CD4-positive, alpha-beta memory T cell (primary cell): ENCODE results near the gene ANKRD17. TPM values are rescaled to one million over a fixed set of nuclear protein-coding genes. Genes with fewer than 3 reads are reported as not detected.
A peak's percentile ranks its signal among the peaks of the same experiment; 100 is the strongest.

Experiments
- CTCF ChIA-PET: fragments of 350-600 bp; sonication (Branson Sonifier 250); formaldehyde crosslinking; loops from one replicate; lab custom pipeline; 2021; ENCODE audit warnings: inconsistent platforms; ENCODE audit not compliant: partially characterized antibody; lab: Charles Lee
- POLR2A ChIA-PET: fragments of 350-600 bp; sonication (Branson Sonifier 250); formaldehyde crosslinking; loops from one replicate; lab custom pipeline; 2021; ENCODE audit not compliant: partially characterized antibody; lab: Charles Lee
- DNase-seq, 5 donors: peaks; one replicate each; pipeline versions ENCODE4 v3.0.0 to v3.0.0-alpha.2; 2020 to 2022; ENCODE audit warnings: mixed read lengths in 1 of 5
- H3K27ac ChIP-seq: one replicate; pipeline ENCODE4 v1.7.0; 2013; ENCODE audit warnings: low read depth, low read length
- H3K27me3 ChIP-seq: 2 replicates; pipeline ENCODE4 v1.7.0; 2013; ENCODE audit warnings: mild to moderate bottlenecking, low read length, moderate library complexity; ENCODE audit not compliant: insufficient read depth
- H3K36me3 ChIP-seq: 2 replicates; pipeline ENCODE4 v1.7.0; 2013; ENCODE audit warnings: mild to moderate bottlenecking, low read length, moderate library complexity; ENCODE audit not compliant: insufficient read depth
- H3K4me1 ChIP-seq: 2 replicates; pipeline ENCODE4 v1.7.0; 2013; ENCODE audit warnings: mild to moderate bottlenecking, low read length, moderate library complexity; ENCODE audit not compliant: insufficient read depth
- H3K4me3 ChIP-seq, 2 donors: one replicate each; pipeline ENCODE4 v1.7.0; 2013; ENCODE audit warnings: low read length in 2 of 2, mild to moderate bottlenecking in 1 of 2
- H3K9me3 ChIP-seq, 2 donors: one replicate each; pipeline ENCODE4 v1.7.0; 2013; ENCODE audit warnings: low read length in 2 of 2, control low read depth in 1 of 2; ENCODE audit not compliant: control insufficient read depth in 1 of 2
- H3K27ac Mint-ChIP-seq, 7 donors: one replicate each; pipeline ENCODE4 v1.8.0; 2020 to 2021; ENCODE audit warnings: mixed read lengths in 7 of 7, mild to moderate bottlenecking in 6 of 7, inconsistent platforms in 3 of 7, moderate library complexity in 3 of 7
- H3K27me3 Mint-ChIP-seq, 2 donors: one replicate each; pipeline ENCODE4 v1.8.0; 2020 to 2021; ENCODE audit warnings: mixed read lengths in 2 of 2
- H3K36me3 Mint-ChIP-seq, 2 donors: one replicate each; pipeline ENCODE4 v1.8.0; 2020 to 2021; ENCODE audit warnings: mixed read lengths in 2 of 2, inconsistent platforms in 1 of 2, mild to moderate bottlenecking in 1 of 2
- H3K4me1 Mint-ChIP-seq, 4 donors: one replicate each; pipeline ENCODE4 v1.8.0; 2020 to 2021; ENCODE audit warnings: mixed read lengths in 4 of 4, mild to moderate bottlenecking in 1 of 4
- H3K4me3 Mint-ChIP-seq, 8 donors: one replicate each; pipeline ENCODE4 v1.8.0; 2020 to 2021; ENCODE audit warnings: mixed read lengths in 8 of 8, mild to moderate bottlenecking in 7 of 8, moderate library complexity in 6 of 8, inconsistent platforms in 3 of 8
- H3K9me3 Mint-ChIP-seq, 8 donors: one replicate each; pipeline ENCODE4 v1.8.0; 2020 to 2021; ENCODE audit warnings: mixed read lengths in 8 of 8, mild to moderate bottlenecking in 5 of 8, inconsistent platforms in 3 of 8, moderate library complexity in 1 of 8
- intact Hi-C: fragments of 100-400 bp; cut with micrococcal nuclease; formaldehyde crosslinking; loops from one replicate; pipeline ENCODE4 v1.15.1; 2023
- polyA plus RNA-seq, 2 donors: library from polyadenylated mRNA; unstranded; fragments of 300-500 nt; fragmentation: Illumina TruSeq; gene quantifications; one replicate each; pipeline ENCODE4 v1.2.3, GENCODE V29; 2021
- total RNA-seq, 2 experiments: library from RNA; stranded (reverse); gene quantifications; one replicate each; pipeline ENCODE4 v1.2.3, GENCODE V29; 2021

The ANKRD17 gene
- total and polyA plus RNA-seq, 4 experiments from 2014 or later, result 7.9 to 58.7 (median 37.1) TPM

DNA sequence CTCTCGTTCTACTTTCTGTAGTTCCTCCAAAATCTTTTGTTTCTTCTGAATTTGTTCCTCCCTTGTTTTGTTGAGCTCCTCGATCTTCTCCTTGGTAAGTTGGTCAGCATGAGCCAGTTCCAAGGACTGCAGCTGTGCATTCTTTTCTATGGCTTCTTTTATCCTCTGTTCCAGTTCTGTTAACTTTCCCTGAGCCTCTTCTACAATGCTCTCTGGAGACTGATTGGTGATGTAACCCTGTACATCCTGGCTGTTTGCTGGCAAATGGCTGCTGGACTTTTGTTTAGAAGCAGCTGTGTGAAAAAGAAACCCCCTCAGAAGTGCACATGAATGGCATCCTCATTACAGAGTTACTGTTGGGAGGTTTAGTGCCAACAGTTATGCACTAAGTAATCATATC lies 118.6 kb downstream of the ANKRD17 start:
- no peaks in the 10 kb centered on the region for H3K4me1 ChIP-seq
- Mint-ChIP-seq H3K9me3 (no peaks in the 10 kb centered on the region), H3K27ac (peak overlapping the region in 2 of 7 donors; percentile 10 to 84), H3K4me3 (no peak overlapping the region), H3K4me1 (peaks cover 8 to 18% (median 10%) of the 10 kb centered on the region in 4 donors), H3K27me3 (no peaks in the 10 kb centered on the region), H3K36me3 (peaks cover 42 to 62% of the 10 kb centered on the region in 2 donors)
- no peaks in the 10 kb centered on the region for H3K9me3 ChIP-seq
- CTCF ChIA-PET, result interaction anchor here (1.1 to 2.3 kb wide), 2 partner anchors 11 to 117 kb away, joined by 3 to 11 read pairs; no protein-coding TSS in a partner anchor
- no peaks in the 10 kb centered on the region for H3K27me3 ChIP-seq
- H3K36me3 ChIP-seq, result peaks cover 59% of the 10 kb centered on the region
- no peak for DNase-seq
- POLR2A ChIA-PET, result interaction anchor here (0.8 kb wide), 1 partner anchor 118 kb away, joined by 4 read pairs; no protein-coding TSS in a partner anchor
- no peak overlapping the region for H3K4me3 ChIP-seq
- intact Hi-C loops, result loop anchor here (5.0 kb wide), 2 partner anchors 72 to 438 kb away; no protein-coding TSS in a partner anchor
- H3K27ac ChIP-seq, result no peak overlapping the region

DNA sequence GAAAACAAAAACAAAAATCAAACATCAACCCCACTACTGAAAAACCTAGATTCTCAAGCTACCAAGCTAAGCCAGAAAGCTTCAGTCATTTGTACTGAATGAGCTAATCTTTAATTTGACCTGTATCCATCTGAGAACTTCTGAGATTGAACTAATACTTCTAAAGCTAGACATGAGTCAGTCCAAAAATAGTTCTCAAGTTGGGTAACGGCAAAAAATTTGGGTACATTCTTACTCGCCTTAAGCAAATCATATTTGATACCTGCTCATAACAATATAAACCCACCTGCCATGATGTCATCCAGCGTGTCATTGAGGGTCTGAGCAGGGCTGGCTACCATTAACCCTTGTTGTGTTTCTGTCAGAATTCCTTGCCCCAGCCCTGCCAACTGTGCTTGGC lies 119.4 kb downstream of the ANKRD17 start:
- Mint-ChIP-seq H3K27me3 (no peaks in the 10 kb centered on the region), H3K27ac (peak overlapping the region in 4 of 7 donors; percentile 25 to 82 (median 54)), H3K36me3 (peaks cover 44 to 60% of the 10 kb centered on the region in 2 donors), H3K4me3 (no peak overlapping the region), H3K9me3 (no peaks in the 10 kb centered on the region), H3K4me1 (peaks cover 8 to 17% (median 10%) of the 10 kb centered on the region in 4 donors)
- no peak for DNase-seq
- POLR2A ChIA-PET, result interaction anchor here (0.8 kb wide), 1 partner anchor 118 kb away, joined by 4 read pairs; no protein-coding TSS in a partner anchor
- no peaks in the 10 kb centered on the region for H3K9me3 ChIP-seq
- H3K27me3 ChIP-seq, result no peaks in the 10 kb centered on the region
- intact Hi-C loops, result no loop called here
- peaks cover 56% of the 10 kb centered on the region for H3K36me3 ChIP-seq
- CTCF ChIA-PET, result interaction anchor here (1.1 to 2.3 kb wide), 2 partner anchors 11 to 118 kb away, joined by 3 to 11 read pairs; no protein-coding TSS in a partner anchor
- no peak overlapping the region for H3K27ac ChIP-seq
- no peak overlapping the region for H3K4me3 ChIP-seq
- H3K4me1 ChIP-seq, result no peaks in the 10 kb centered on the region

DNA sequence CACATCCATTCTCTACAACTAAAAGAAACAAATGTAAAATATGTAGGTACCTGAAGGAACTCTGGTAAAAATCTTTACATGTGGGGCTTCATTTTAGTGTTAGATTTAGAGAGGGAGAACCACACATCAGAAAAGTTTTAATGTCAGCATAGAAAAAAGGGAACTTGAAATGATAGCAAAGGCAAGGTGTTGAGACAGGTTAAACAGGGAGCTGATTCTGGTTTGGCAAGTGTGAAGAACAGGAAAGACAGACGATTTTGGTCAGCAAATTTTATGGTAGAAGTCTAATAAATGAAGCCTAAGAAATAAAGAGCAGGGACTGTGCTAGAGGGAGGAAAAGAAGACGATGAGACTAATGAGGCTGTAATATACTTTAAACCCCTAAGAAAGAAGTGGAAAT lies 121.5 kb downstream of the ANKRD17 start:
- Mint-ChIP-seq H3K27ac (peak overlapping the region in 5 of 7 donors; percentile 13 to 75 (median 55)), H3K27me3 (no peaks in the 10 kb centered on the region), H3K36me3 (peaks cover 42 to 56% of the 10 kb centered on the region in 2 donors), H3K4me1 (peaks cover 7 to 13% (median 10%) of the 10 kb centered on the region in 4 donors), H3K4me3 (no peak overlapping the region), H3K9me3 (no peaks in the 10 kb centered on the region)
- no peaks in the 10 kb centered on the region for H3K9me3 ChIP-seq
- ChIA-PET CTCF (interaction anchor here (1.1 kb wide), 1 partner anchor 120 kb away, joined by 4 read pairs; no protein-coding TSS in a partner anchor), POLR2A (no interaction called here)
- H3K4me1 ChIP-seq, result no peaks in the 10 kb centered on the region
- H3K27ac ChIP-seq, result no peak overlapping the region
- H3K36me3 ChIP-seq, result peaks cover 51% of the 10 kb centered on the region
- H3K4me3 ChIP-seq, result no peak overlapping the region
- H3K27me3 ChIP-seq, result no peaks in the 10 kb centered on the region
- no peak for DNase-seq
- intact Hi-C loops, result no loop called here

DNA sequence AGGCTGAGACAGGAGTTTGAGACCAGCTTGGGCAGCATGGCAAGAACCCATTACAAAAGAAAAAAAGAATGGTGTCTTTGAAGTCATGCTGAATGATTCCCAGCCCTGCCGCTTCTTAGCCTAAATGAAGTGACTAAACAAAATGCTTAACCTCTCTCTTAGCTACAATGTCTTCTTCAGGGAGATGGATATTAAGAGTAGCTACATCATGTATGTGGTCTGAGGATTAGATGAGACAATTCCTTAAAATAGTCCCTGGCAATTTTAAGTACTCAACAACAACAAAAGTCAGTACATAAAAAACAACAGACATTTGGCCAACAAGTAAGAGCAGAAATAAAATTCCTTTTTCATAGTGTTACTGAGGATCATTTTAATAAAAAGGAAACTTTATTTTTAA lies 124.8 kb downstream of the ANKRD17 start:
- no peak for DNase-seq
- ChIA-PET CTCF (interaction anchor here (0.7 kb wide), 2 partner anchors 22 to 124 kb away, joined by 3 to 4 read pairs; no protein-coding TSS in a partner anchor), POLR2A (no interaction called here)
- H3K4me3 ChIP-seq, result no peak overlapping the region
- Mint-ChIP-seq H3K36me3 (peaks cover 25 to 41% of the 10 kb centered on the region in 2 donors), H3K27me3 (no peaks in the 10 kb centered on the region), H3K9me3 (no peaks in the 10 kb centered on the region), H3K4me1 (peaks cover 4 to 10% (median 6%) of the 10 kb centered on the region in 4 donors), H3K27ac (peak overlapping the region in 1 of 7 donors; percentile 69), H3K4me3 (no peak overlapping the region)
- peaks cover 23% of the 10 kb centered on the region for H3K36me3 ChIP-seq
- intact Hi-C loops, result no loop called here
- no peak overlapping the region for H3K27ac ChIP-seq
- H3K9me3 ChIP-seq, result no peaks in the 10 kb centered on the region
- H3K27me3 ChIP-seq, result no peaks in the 10 kb centered on the region
- no peaks in the 10 kb centered on the region for H3K4me1 ChIP-seq

DNA sequence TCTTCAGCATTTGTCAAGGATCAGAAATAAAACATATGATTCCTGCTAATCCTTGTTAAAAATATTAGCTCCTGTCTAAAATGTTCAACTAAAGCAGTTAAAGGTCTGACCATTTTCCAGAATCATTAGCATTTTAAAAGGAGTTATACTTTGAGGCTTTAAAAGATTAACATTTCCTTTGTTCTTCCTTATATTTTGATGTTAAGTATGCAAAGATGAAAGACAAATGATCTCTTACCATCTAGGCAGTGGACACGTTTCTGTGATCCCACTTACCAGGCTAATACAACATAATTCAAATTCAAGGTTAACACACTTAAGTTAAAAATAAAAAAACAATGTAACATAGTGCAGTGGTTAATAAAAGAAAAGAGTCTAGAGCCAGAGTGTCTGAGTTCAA lies 127.3 kb downstream of the ANKRD17 start:
- H3K27ac ChIP-seq, result no peak overlapping the region
- no peaks in the 10 kb centered on the region for H3K4me1 ChIP-seq
- no peak overlapping the region for H3K4me3 Mint-ChIP-seq
- no peak for DNase-seq
- ChIA-PET CTCF (no interaction called here), POLR2A (interaction anchor here (0.7 kb wide), 1 partner anchor 14 kb away, joined by 3 read pairs; no protein-coding TSS in a partner anchor)
- no peak overlapping the region for H3K4me3 ChIP-seq
- intact Hi-C loops, result no loop called here
- no peaks in the 10 kb centered on the region for H3K9me3 ChIP-seq
- H3K9me3 Mint-ChIP-seq, result no peaks in the 10 kb centered on the region
- H3K4me1 Mint-ChIP-seq, result peaks cover 0 to 7% (median 5%) of the 10 kb centered on the region in 4 donors
- H3K27me3 ChIP-seq, result no peaks in the 10 kb centered on the region
- H3K36me3 ChIP-seq, result peaks cover 18% of the 10 kb centered on the region
- H3K27me3 Mint-ChIP-seq, result no peaks in the 10 kb centered on the region
- H3K36me3 Mint-ChIP-seq, result peaks cover 19 to 43% of the 10 kb centered on the region in 2 donors
- peak overlapping the region in 1 of 7 donors; percentile 41 for H3K27ac Mint-ChIP-seq

DNA sequence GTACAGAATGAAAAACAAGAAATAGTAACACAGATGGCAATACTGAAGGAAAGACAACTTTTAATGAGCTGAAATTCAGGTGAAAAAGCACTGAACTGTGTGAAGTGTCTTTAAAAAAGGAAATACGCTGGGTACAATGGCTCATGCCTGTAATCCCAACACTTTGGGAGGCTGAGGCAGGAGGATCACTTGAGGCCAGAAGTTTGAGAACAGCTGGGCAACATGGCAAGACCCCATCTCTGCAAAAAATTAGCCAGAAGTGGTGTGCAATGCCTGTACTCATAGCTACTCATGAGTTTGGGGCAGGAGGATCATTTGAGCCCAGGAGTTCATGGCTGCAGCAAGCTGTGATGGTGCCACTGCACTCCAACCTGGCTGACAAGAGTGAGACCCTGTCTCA lies 129.3 kb downstream of the ANKRD17 start:
- ChIA-PET CTCF (interaction anchor here (0.7 to 1.8 kb wide), 7 partner anchors 9 to 1962 kb away, joined by 3 to 12 read pairs (median 3); no protein-coding TSS in a partner anchor), POLR2A (no interaction called here)
- no peak for DNase-seq
- H3K4me3 Mint-ChIP-seq, result no peak overlapping the region
- H3K9me3 Mint-ChIP-seq, result no peaks in the 10 kb centered on the region
- Histone ChIP-seq H3K36me3 (peaks cover 24% of the 10 kb centered on the region), H3K9me3 (no peaks in the 10 kb centered on the region), H3K27ac (no peak overlapping the region), H3K27me3 (no peaks in the 10 kb centered on the region), H3K4me3 (no peak overlapping the region), H3K4me1 (no peaks in the 10 kb centered on the region)
- H3K27ac Mint-ChIP-seq, result no peak overlapping the region
- peaks cover 30 to 44% of the 10 kb centered on the region in 2 donors for H3K36me3 Mint-ChIP-seq
- intact Hi-C loops, result loop anchor here (5.0 kb wide), 1 partner anchor 37 kb away; no protein-coding TSS in a partner anchor
- H3K27me3 Mint-ChIP-seq, result no peaks in the 10 kb centered on the region
- H3K4me1 Mint-ChIP-seq, result peaks cover 0 to 11% (median 6%) of the 10 kb centered on the region in 4 donors

DNA sequence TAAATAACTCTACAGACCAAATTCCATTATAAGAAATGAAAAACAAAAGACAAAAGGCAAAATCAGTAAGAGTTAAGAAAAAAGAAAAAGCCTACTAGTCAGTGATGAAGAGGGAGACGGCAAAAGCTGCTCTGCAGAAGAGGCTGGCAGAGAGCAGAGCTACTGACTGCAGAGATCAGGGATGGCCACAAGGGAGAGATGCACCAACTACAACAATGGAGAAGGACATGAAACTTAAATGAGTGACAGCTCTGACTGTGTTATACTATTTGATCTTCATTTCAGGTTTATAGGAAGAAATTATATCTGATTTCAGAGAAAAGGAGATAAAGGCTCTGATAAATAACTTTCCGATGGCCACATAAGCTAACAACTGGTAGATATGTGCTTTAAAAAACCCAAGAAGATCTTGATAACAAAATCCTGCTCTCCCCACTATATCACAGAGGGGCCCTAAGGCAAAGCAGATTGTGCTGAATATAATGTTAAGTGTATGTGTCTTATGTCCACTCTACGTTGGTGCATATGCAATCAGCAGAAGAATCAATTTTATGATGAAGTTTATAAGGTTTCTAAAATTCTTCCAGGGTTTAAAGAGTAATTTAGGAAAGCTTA lies 130.7 kb downstream of the ANKRD17 start:
- Histone ChIP-seq H3K27ac (no peak overlapping the region), H3K4me1 (no peaks in the 10 kb centered on the region), H3K36me3 (peaks cover 24% of the 10 kb centered on the region), H3K27me3 (no peaks in the 10 kb centered on the region), H3K4me3 (no peak overlapping the region), H3K9me3 (no peaks in the 10 kb centered on the region)
- Mint-ChIP-seq H3K36me3 (peaks cover 26 to 42% of the 10 kb centered on the region in 2 donors), H3K4me1 (peaks cover 0 to 11% (median 5%) of the 10 kb centered on the region in 4 donors), H3K4me3 (no peak overlapping the region), H3K27ac (peak overlapping the region in 2 of 7 donors; percentile 9 to 15), H3K9me3 (no peaks in the 10 kb centered on the region), H3K27me3 (no peaks in the 10 kb centered on the region)
- peak; percentile 6 to 25 (median 9) for DNase-seq
- ChIA-PET CTCF (interaction anchor here (1.0 to 2.2 kb wide), 8 partner anchors 11 to 131 kb away, joined by 3 to 12 read pairs (median 3); partner anchors contain the start of gene ANKRD17), POLR2A (interaction anchor here (0.7 kb wide), 1 partner anchor 58 kb away, joined by 3 read pairs; the partner anchor contains the start of gene COX18)
- intact Hi-C loops, result loop anchor here (1.0 to 5.0 kb wide), 2 partner anchors 36 to 129 kb away; no protein-coding TSS in a partner anchor
